HCT116 (cell line): ENCODE measurements around the gene RBP5. TPM values are rescaled to one million over a fixed set of nuclear protein-coding genes. Genes with fewer than 3 reads are reported as not detected.

ENCODE experiments used
- ATAC-seq: fragments of 200-7000 bp; cut with Tn5 transposase; 2 replicates; pipeline ENCODE4 v1.9.1; 2020; ENCODE audit warnings: mild to moderate bottlenecking, moderate library complexity
- BruUV-seq: library from RNA; stranded (reverse); fragments of 400-500 nt; replicated peaks from 2 replicates; lab custom pipeline; 2021; lab: Mats Ljungman, UMichigan
- CTCF ChIA-PET: fragments of 300-600 bp; sonication (Branson Sonifier 250); formaldehyde crosslinking; loops from one replicate; lab custom pipeline; 2021; ENCODE audit warnings: antibody characterized with exemption; lab: Charles Lee
- POLR2A ChIA-PET: fragments of 300-600, 350-600 bp; sonication (Branson Sonifier 250); formaldehyde crosslinking; loops from one replicate; lab custom pipeline; 2021; ENCODE audit warnings: antibody characterized with exemption; lab: Charles Lee
- RAD21 ChIA-PET, 2 experiments: fragments of 300-600 bp; sonication (Branson Sonifier 250); formaldehyde crosslinking; loops; one replicate each; lab custom pipeline; 2023; ENCODE audit warnings: low total read pairs in 2 of 2; ENCODE audit not compliant: uncharacterized antibody in 2 of 2, unreplicated experiment in 2 of 2, low non-redundant PET in 1 of 2; lab: Charles Lee
- DNase-seq: peaks from one replicate; pipeline ENCODE4 v3.0.0-alpha.2; 2010; ENCODE audit warnings: low read depth, low spot score
- H2AFZ ChIP-seq: fragments of 200-600 bp; shearing (Covaris generic), sonication (generic); 2 replicates; pipeline ENCODE4 v1.6.1; 2017; ENCODE audit warnings: low read depth, mixed run types, mixed read lengths, antibody characterized with exemption, low read length; ENCODE audit not compliant: poor library complexity, severe bottlenecking
- H3K27ac ChIP-seq: 2 replicates; pipeline ENCODE4 v1.5.1; 2012; ENCODE audit warnings: low read depth, low read length
- H3K27me3 ChIP-seq: fragments of 200-600 bp; sonication (generic); 2 replicates; pipeline ENCODE4 v1.6.1; 2016; ENCODE audit warnings: mixed run types, low read length, mixed read lengths; ENCODE audit not compliant: insufficient read depth
- H3K36me3 ChIP-seq, 2 experiments: fragments of 200-500 bp in 1 of 2; fragments of 200-600 bp in 1 of 2; sonication (Bioruptor generic) in 1 of 2; sonication (generic) in 1 of 2; 2 replicates each; pipeline versions ENCODE4 v1.5.1 to v1.6.1; 2014 to 2016; ENCODE audit warnings: low read length in 2 of 2, inconsistent platforms in 1 of 2, mixed read lengths in 1 of 2, mixed run types in 1 of 2; ENCODE audit not compliant: insufficient read depth in 2 of 2, control insufficient read depth in 1 of 2
- H3K4me1 ChIP-seq, 2 experiments: fragments of 200-600 bp in 1 of 2; sonication (generic) in 1 of 2; 2 replicates each; pipeline versions ENCODE4 v1.5.1 to v1.6.1; 2012 to 2017; ENCODE audit warnings: low read length in 2 of 2, inconsistent platforms in 1 of 2, mild to moderate bottlenecking in 1 of 2, mixed read lengths in 1 of 2, mixed run types in 1 of 2, moderate library complexity in 1 of 2; ENCODE audit not compliant: insufficient read depth in 2 of 2, control insufficient read depth in 1 of 2
- H3K4me2 ChIP-seq: fragments of 200-600 bp; sonication (generic); 2 replicates; pipeline ENCODE4 v1.6.1; 2017; ENCODE audit warnings: mixed run types, low read length, mixed read lengths
- H3K4me3 ChIP-seq, 2 experiments: fragments of 200-600 bp in 1 of 2; sonication (generic) in 1 of 2; replicated peaks in 1 of 2; 2 replicates each; pipeline ENCODE4 v1.5.1; 2011 to 2016; ENCODE audit warnings: low read length in 2 of 2, control low read depth in 1 of 2, low read depth in 1 of 2, mild to moderate bottlenecking in 1 of 2, mixed read lengths in 1 of 2, mixed run types in 1 of 2
- H3K79me2 ChIP-seq: fragments of 200-600 bp; sonication (generic); 2 replicates; pipeline ENCODE4 v1.6.1; 2017; ENCODE audit warnings: mild to moderate bottlenecking, mixed run types, low read length, moderate library complexity, mixed read lengths; ENCODE audit not compliant: insufficient read depth
- H3K9ac ChIP-seq: fragments of 200-600 bp; sonication (generic); 2 replicates; pipeline ENCODE4 v1.6.1; 2016; ENCODE audit warnings: low read length, mixed read lengths
- H3K9me2 ChIP-seq: fragments of 200-600 bp; sonication (generic), shearing (Covaris generic); 2 replicates; pipeline ENCODE4 v1.6.1; 2017; ENCODE audit warnings: mixed run types, mild to moderate bottlenecking, moderate library complexity; ENCODE audit not compliant: insufficient read depth
- H3K9me3 ChIP-seq, 2 experiments: fragments of 200-500 bp in 1 of 2; fragments of 200-600 bp in 1 of 2; sonication (Bioruptor generic) in 1 of 2; sonication (generic) in 1 of 2; 2 replicates each; pipeline ENCODE4 v1.6.1; 2014 to 2017; ENCODE audit warnings: low read length in 2 of 2, mixed read lengths in 2 of 2, inconsistent platforms in 1 of 2, low read depth in 1 of 2, mild to moderate bottlenecking in 1 of 2, mixed run types in 1 of 2, moderate library complexity in 1 of 2; ENCODE audit not compliant: control insufficient read depth in 1 of 2, insufficient read depth in 1 of 2
- H4K20me1 ChIP-seq: fragments of 200-600 bp; sonication (generic), shearing (Covaris generic); 2 replicates; pipeline ENCODE4 v1.6.1; 2017; ENCODE audit warnings: mixed run types, mild to moderate bottlenecking, moderate library complexity; ENCODE audit not compliant: insufficient read depth
- ATF3 ChIP-seq: IDR thresholded peaks from 2 replicates; pipeline ENCODE4 v1.6.1; 2012
- CBX3 ChIP-seq: IDR thresholded peaks from 2 replicates; pipeline ENCODE4 v1.6.1; 2012; ENCODE audit warnings: low read depth
- CTCF ChIP-seq, 3 experiments: fragments of 200-600 bp in 1 of 3; sonication (generic) in 1 of 3; IDR thresholded peaks in 2 of 3; conservative IDR thresholded peaks in 1 of 3; 2 replicates each; pipeline ENCODE4 v1.5.1; 2012 to 2017; ENCODE audit warnings: low read depth in 2 of 3, low read length in 2 of 3, antibody characterized with exemption in 1 of 3, borderline replicate concordance in 1 of 3, control low read depth in 1 of 3, mild to moderate bottlenecking in 1 of 3, mixed read lengths in 1 of 3, mixed run types in 1 of 3, moderate library complexity in 1 of 3; ENCODE audit not compliant: insufficient read depth in 1 of 3
- EGR1 ChIP-seq: IDR thresholded peaks from 2 replicates; pipeline ENCODE4 v1.6.1; 2012; ENCODE audit warnings: low read depth
- FOSL1 ChIP-seq: IDR thresholded peaks from 2 replicates; pipeline ENCODE4 v1.6.1; 2012; ENCODE audit warnings: low read depth
- MAX ChIP-seq: IDR thresholded peaks from 2 replicates; pipeline ENCODE4 v1.6.1; 2012
- POLR2AphosphoS5 ChIP-seq: IDR thresholded peaks from 2 replicates; pipeline ENCODE4 v1.6.1; 2011; ENCODE audit warnings: mild to moderate bottlenecking, low read depth, low read length, moderate library complexity
- REST ChIP-seq: IDR thresholded peaks from 2 replicates; pipeline ENCODE4 v1.6.1; 2012; ENCODE audit warnings: low read depth
- SRF ChIP-seq: IDR thresholded peaks from 2 replicates; pipeline ENCODE4 v1.6.1; 2012; ENCODE audit warnings: low read depth
- intact Hi-C: fragments of 100-400 bp; cut with micrococcal nuclease; formaldehyde crosslinking; loops from 2 replicates; pipeline ENCODE4 v1.10.0; 2022
- total RNA-seq: library from RNA; stranded (reverse); gene quantifications from one replicate; pipeline ENCODE4 v1.2.1, GENCODE V29; 2021; ENCODE audit not compliant: unreplicated experiment

The RBP5 gene
- total RNA-seq, 1 experiment from 2014 or later, result 0.22 TPM

- no peak for TF ChIP-seq MAX
- no peak for TF ChIP-seq CTCF (IDR thresholded peaks at IDR 0.05 in 2 of 3, conservative IDR thresholded peaks at IDR 0.05 in 1 of 3; ENCODE audit: borderline replicate concordance in 1 of 3, insufficient read depth in 1 of 3, low read depth in 2 of 3, low read length in 2 of 3)
- no peak for TF ChIP-seq POLR2AphosphoS5
- TF ChIP-seq REST, result no peak
- no peak for TF ChIP-seq CBX3
- no peak for TF ChIP-seq EGR1
- no peak for TF ChIP-seq SRF
- TF ChIP-seq ATF3, result no peak
- no peak for TF ChIP-seq FOSL1
- TF ChIP-seq, all 23 proteins: peak for 0
- peaks cover 0 to 6% of the 10 kb centered on the region in 2 experiments; a peak in 1 of 4 replicates for H3K4me1 ChIP-seq
- H3K9ac ChIP-seq, result no peak overlapping the region
- CTCF ChIA-PET, result interaction anchor here (1.1 kb wide), 1 partner anchor 218 kb away, joined by 3 read pairs; the partner anchor contains the start of gene SPSB2
- H4K20me1 ChIP-seq, result no peaks in the 10 kb centered on the region
- ATAC-seq, result no peak
- H3K4me2 ChIP-seq, result no peak overlapping the region
- H3K79me2 ChIP-seq, result no peaks in the 10 kb centered on the region
- H2AFZ ChIP-seq, result no peak overlapping the region
- H3K36me3 ChIP-seq, result no peaks in the 10 kb centered on the region
- POLR2A ChIA-PET, result interaction anchor here (1.1 to 1.7 kb wide), 2 partner anchors 129 to 147 kb away, joined by 3 to 4 read pairs; partner anchors contain the start of genes C12orf57 and RNU7-1
- RAD21 ChIA-PET, result no interaction called here
- no peaks in the 10 kb centered on the region for H3K9me2 ChIP-seq
- BruUV-seq, result no TSS peak
- H3K27me3 ChIP-seq, result 0 out of 2 replicates have a peak, but pooled peaks cover 4% of the 10 kb centered on the region
- intact Hi-C loops, result loop anchor here (5.0 kb wide), 1 partner anchor 118 kb away; the partner anchor contains the start of genes EMG1 and PHB2
- DNase-seq, result no peak
- H3K4me3 ChIP-seq, result no peak overlapping the region
- H3K9me3 ChIP-seq, result no peaks in the 10 kb centered on the region
- no peak overlapping the region for H3K27ac ChIP-seq
Observed at GRCh38 chr12:7090222-7090998, 38.3 kb downstream of the RBP5 start.
